ENCODE measurements around the gene INHA. TPM values are rescaled to one million over a fixed set of nuclear protein-coding genes. Genes with fewer than 3 reads are reported as not detected.

INHA gene
- total RNA-seq, 4 donors from 2014 or later, result not detected

DNA sequence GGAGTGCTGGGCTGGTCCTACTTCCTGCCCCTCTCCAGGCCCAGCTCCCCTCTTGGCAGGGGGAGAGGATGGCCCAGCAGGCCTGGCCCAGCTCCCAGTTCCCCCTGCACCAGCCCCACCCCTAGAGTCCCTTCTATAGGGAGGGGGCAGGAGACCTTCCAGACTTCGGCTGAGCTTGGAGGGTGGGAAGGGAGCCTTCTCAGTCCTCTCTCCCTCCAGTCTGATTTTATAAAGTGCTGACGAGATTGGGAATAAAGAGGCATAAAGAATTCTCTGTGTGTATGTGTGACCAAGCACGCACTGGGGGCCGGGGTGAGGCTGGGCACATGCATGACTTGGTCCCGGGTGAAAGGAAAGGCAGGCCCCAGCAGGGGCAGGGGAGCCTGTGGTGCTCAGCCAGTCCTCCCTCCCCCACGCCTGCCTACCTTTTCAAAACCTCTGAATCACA is 33.6 kb upstream of the INHA start:
- Histone ChIP-seq H3K4me3 (no peak overlapping the region), H3K27me3 (no peaks in the 10 kb centered on the region), H3K9me3 (no peaks in the 10 kb centered on the region), H3K27ac (no peak overlapping the region), H3K4me1 (peaks cover 11 to 21% (median 15%) of the 10 kb centered on the region in 4 donors), H3K36me3 (peaks cover 0 to 4% (median 0%) of the 10 kb centered on the region in 4 donors)
- TF ChIP-seq, protein P1, sequence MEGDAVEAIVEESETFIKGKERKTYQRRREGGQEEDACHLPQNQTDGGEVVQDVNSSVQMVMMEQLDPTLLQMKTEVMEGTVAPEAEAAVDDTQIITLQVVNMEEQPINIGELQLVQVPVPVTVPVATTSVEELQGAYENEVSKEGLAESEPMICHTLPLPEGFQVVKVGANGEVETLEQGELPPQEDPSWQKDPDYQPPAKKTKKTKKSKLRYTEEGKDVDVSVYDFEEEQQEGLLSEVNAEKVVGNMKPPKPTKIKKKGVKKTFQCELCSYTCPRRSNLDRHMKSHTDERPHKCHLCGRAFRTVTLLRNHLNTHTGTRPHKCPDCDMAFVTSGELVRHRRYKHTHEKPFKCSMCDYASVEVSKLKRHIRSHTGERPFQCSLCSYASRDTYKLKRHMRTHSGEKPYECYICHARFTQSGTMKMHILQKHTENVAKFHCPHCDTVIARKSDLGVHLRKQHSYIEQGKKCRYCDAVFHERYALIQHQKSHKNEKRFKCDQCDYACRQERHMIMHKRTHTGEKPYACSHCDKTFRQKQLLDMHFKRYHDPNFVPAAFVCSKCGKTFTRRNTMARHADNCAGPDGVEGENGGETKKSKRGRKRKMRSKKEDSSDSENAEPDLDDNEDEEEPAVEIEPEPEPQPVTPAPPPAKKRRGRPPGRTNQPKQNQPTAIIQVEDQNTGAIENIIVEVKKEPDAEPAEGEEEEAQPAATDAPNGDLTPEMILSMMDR (IDR thresholded peaks at IDR 0.05), result no peak
- TF ChIP-seq POLR2AphosphoS5 (IDR thresholded peaks at IDR 0.05) (no peak), POLR2A (IDR thresholded peaks at IDR 0.05) (no peak), EP300 (IDR thresholded peaks at IDR 0.05; ENCODE audit: low read depth) (no peak)
- in situ Hi-C loops (cut with MboI; ENCODE audit: low pct_ligation_motif_present in 1 of 4, low pct_unique_long_range_greater_than_20kb in 1 of 4, low sequenced_read_pairs in 3 of 4), result loop anchor here in 2 of 4 donors (10.0 kb wide), 2 partner anchors 96 to 106 kb away; no protein-coding TSS in a partner anchor
- WGBS, 2 donors (ENCODE audit: low coverage in 1 of 2), result 69% methylated on average over 6 of the region's 6 CpGs; no CpG with 5 or more reads in 1 of the 2 donors
- intact Hi-C loops (cut with DNase I; ENCODE audit: low total_unique reads), result no loop called here
- no peak for DNase-seq

DNA sequence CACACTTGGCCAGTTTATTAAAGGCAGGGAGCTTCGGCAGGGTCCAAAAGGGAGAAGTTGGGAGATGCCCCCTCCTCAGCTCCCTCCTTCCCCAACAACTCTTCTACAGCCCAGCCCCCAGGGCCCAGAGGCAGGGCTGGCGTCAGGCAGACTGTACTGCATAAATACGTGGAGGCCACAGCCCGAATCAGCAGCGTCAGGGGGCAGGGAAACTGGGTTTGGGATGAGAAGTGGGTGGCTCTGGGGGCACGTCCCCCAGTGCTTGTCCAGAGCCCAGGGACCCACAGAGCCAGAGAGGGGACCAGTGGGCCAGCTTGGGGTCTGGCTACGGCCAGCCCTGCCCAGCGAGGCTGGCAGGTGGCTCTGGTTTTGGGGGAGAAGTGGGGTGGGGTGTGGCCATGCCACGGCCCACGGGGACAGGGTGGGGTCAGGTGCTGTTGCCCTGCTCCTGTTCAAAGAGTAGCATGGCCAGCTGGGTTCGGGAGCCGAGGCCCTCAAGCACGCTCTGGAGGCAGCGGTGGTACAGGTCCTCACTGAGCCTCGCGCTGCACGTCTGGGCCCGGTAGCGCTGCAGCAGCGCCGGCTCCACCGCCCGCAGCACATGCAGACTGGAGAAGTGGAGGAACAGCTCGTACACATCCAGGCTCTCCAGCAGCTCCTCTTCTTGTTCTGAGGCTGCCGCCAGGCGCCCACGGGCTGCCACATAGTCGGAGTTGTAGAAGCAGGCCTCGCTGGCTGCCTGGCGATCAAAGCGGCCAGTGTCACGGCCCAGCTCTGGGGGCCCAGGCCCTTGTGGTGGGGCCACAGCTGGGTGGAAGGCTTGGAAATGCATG is 32.9 kb upstream of the INHA start:
- Histone ChIP-seq H3K27ac (no peak overlapping the region), H3K9me3 (no peaks in the 10 kb centered on the region), H3K27me3 (no peaks in the 10 kb centered on the region), H3K4me3 (no peak overlapping the region), H3K36me3 (peaks cover 0 to 4% (median 0%) of the 10 kb centered on the region in 4 donors), H3K4me1 (peaks cover 11 to 25% (median 18%) of the 10 kb centered on the region in 4 donors)
- DNase-seq, result no peak
- 0 to 87% methylated on average over 1 to 32 of the region's 32 CpGs for WGBS, 2 donors (ENCODE audit: low coverage in 1 of 2)
- intact Hi-C loops (cut with DNase I; ENCODE audit: low total_unique reads), result no loop called here
- in situ Hi-C loops (cut with MboI; ENCODE audit: low pct_ligation_motif_present in 1 of 4, low pct_unique_long_range_greater_than_20kb in 1 of 4, low sequenced_read_pairs in 3 of 4), result loop anchor here in 2 of 4 donors (10.0 kb wide), 2 partner anchors 96 to 106 kb away; no protein-coding TSS in a partner anchor
- no peak for TF ChIP-seq POLR2A (IDR thresholded peaks at IDR 0.05)
- TF ChIP-seq POLR2AphosphoS5 (IDR thresholded peaks at IDR 0.05), result no peak
- TF ChIP-seq, protein P1 (IDR thresholded peaks at IDR 0.05), result no peak
- TF ChIP-seq EP300 (IDR thresholded peaks at IDR 0.05; ENCODE audit: low read depth), result no peak

DNA sequence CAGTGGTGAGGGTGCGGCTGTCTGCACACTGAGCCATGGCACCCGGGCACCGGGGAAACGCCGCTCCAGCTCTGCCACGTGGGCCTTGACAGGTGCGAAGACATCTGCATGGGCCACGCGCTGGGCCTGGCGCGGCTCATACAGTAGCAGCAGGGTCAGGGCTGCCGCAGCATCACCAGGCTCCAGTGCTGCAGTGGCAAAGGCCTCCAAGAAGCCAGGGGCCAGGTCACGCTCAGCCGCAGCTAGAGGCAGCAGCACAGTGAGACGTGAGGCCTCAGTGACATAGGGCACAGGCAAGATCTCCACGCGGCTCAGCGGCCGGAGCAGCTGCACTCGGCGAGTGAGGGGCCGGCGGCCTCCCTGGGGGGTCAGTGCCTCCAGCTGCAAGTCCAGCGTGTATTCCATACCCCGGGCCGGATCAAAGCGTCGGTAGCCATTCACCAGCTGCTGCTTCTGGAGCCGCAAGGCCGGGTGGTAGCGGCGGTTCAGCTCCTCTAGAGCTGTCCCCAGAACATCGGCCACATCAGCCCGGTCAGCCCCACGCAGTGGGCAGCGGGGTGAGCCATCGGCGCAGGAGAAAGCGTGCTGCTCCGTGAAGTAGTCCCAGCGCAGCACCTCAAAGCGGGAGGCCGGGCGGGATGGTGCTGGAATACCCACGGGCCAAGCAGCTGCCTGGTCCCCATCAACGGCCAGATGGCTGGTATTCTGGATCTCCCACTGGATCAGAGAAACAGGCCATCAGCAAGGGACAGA is 32.0 kb upstream of the INHA start:
- Histone ChIP-seq H3K9me3 (no peaks in the 10 kb centered on the region), H3K4me1 (peaks cover 11 to 30% (median 22%) of the 10 kb centered on the region in 4 donors), H3K4me3 (no peak overlapping the region), H3K27ac (no peak overlapping the region), H3K36me3 (peaks cover 0 to 4% (median 0%) of the 10 kb centered on the region in 4 donors), H3K27me3 (no peaks in the 10 kb centered on the region)
- TF ChIP-seq EP300 (IDR thresholded peaks at IDR 0.05; ENCODE audit: low read depth) (no peak), POLR2AphosphoS5 (IDR thresholded peaks at IDR 0.05) (no peak)
- TF ChIP-seq, protein P1 (IDR thresholded peaks at IDR 0.05), result no peak
- no peak for DNase-seq
- WGBS, 2 donors (ENCODE audit: low coverage in 1 of 2), result 94 to 100% methylated on average over 1 to 46 of the region's 46 CpGs
- intact Hi-C loops (cut with DNase I; ENCODE audit: low total_unique reads) (no loop called here), in situ Hi-C loops (cut with MboI; ENCODE audit: low pct_ligation_motif_present in 1 of 4, low pct_unique_long_range_greater_than_20kb in 1 of 4, low sequenced_read_pairs in 3 of 4) (loop anchor here in 2 of 4 donors (10.0 kb wide), 2 partner anchors 95 to 105 kb away; no protein-coding TSS in a partner anchor)
